Parathyroid adenoma (tissue), 2 donors: ENCODE results near the gene FAHD2A.
A peak's percentile ranks its signal among the peaks of the same experiment; 100 is the strongest.

ENCODE experiments used
- H2AFZ ChIP-seq: fragments of 300-600 bp; sonication (generic); one replicate; pipeline ENCODE4 v1.7.0; 2017; ENCODE audit warnings: antibody characterized with exemption, mild to moderate bottlenecking
- H3K27ac ChIP-seq: fragments of 300-600 bp; sonication (generic); one replicate; pipeline ENCODE4 v1.7.0; 2017
- H3K27me3 ChIP-seq: fragments of 300-600 bp; sonication (generic); one replicate; pipeline ENCODE4 v1.7.0; 2017; ENCODE audit warnings: low read length; ENCODE audit not compliant: control insufficient read depth, insufficient read depth
- H3K36me3 ChIP-seq: fragments of 300-600 bp; sonication (generic); one replicate; pipeline ENCODE4 v1.7.0; 2017; ENCODE audit warnings: low read length; ENCODE audit not compliant: control insufficient read depth, insufficient read depth
- H3K4me1 ChIP-seq: fragments of 300-600 bp; sonication (generic); one replicate; pipeline ENCODE4 v1.7.0; 2017; ENCODE audit warnings: control low read depth
- H3K4me2 ChIP-seq: fragments of 300-600 bp; sonication (generic); one replicate; pipeline ENCODE4 v1.7.0; 2017; ENCODE audit warnings: low read length
- H3K4me3 ChIP-seq: fragments of 300-600 bp; sonication (generic); one replicate; pipeline ENCODE4 v1.7.0; 2017; ENCODE audit warnings: low read depth, low read length
- H3K79me2 ChIP-seq: fragments of 300-600 bp; sonication (generic); one replicate; pipeline ENCODE4 v1.7.0; 2017; ENCODE audit warnings: control low read depth
- H3K9ac ChIP-seq: fragments of 300-600 bp; sonication (generic); one replicate; pipeline ENCODE4 v1.7.0; 2017; ENCODE audit warnings: mild to moderate bottlenecking
- H3K9me3 ChIP-seq: fragments of 300-600 bp; sonication (generic); one replicate; pipeline ENCODE4 v1.7.0; 2017; ENCODE audit warnings: low read length; ENCODE audit not compliant: control insufficient read depth
- TF ChIP-seq, protein P1 (sequence below): fragments of 300-600 bp; sonication (generic); IDR thresholded peaks from one replicate; pipeline ENCODE4 v1.7.0; 2017; ENCODE audit warnings: antibody characterized with exemption, mild to moderate bottlenecking
- donor health status: primary hyperparathyroidism.

FAHD2A gene

DNA sequence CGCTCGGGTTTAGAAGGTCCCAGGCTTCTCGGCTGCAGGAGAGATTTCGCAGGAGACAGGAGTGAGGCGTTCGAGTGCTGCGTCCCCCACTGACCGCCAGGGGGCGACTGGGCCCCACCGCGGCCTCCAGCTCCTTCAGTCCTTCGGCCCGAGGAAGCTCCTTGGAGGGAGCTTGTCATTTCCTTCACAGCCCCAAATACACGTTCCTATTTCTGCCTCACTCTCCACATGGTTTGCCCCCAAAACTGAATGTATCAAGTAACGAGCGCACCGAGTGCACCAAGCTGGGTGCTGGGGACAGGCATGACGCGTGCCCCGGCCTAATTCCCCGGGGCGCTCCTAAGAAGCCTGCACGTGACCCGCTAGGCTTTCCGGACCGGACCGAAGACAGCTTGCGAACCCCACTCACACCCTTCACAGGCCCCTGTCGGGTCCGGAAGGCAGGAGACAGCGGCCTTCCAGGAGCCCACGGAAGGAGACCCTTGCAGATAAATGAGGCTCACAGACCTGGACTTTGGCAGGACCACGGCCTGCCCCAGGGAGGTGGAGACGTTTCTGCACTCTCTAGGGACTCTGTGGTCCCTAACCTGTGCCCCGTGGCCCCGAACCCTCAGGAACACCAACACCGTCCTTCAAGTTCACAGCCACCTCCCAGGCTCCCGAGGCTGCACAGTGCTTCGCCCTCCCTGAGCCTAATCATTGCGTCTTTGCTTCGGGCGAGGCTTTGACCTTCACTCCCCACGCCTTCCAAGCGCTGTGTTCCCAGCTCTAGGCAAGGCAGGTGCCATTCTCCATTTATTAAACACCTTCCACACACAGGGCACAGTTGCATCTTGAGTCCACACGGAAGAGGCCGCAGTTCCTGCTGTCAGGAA lies 13.0 kb upstream of the FAHD2A start:
- Histone ChIP-seq H3K4me2 (no peak overlapping the region), H3K4me3 (no peak overlapping the region), H3K4me1 (no peaks in the 10 kb centered on the region)

DNA sequence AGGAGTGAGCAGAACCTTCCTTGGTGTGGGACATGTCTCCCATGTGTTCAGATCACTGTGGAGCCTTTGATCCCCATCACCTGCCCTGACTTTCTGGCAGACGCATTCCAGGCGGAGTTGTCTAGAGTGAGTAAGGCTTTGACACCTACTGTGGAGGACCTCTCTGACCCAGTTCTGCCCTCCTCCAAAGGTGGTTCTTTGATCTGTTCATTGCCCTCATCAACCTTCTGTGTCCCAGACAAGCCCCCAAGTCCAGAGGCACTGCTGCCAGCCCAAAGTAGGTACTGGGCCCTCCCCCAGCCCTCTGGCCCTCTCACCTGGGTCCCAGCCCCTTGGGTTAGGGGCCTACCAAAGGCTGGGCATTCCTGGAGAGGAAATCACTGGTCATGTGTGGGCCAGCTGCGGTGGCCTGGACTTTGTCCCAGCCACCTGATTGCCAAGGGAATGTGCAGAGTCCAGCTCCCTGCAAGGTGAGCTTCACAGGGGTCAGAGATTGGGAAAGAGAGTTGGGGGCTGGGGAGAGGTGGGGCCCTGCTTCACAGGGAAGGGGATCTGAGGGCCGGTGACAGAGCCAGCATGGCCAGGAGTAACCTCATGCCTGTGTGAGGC lies 12.1 kb upstream of the FAHD2A start:
- Histone ChIP-seq H3K4me1 (no peaks in the 10 kb centered on the region), H3K27ac (no peak overlapping the region), H3K36me3 (no peaks in the 10 kb centered on the region), H2AFZ (no peak overlapping the region), H3K9me3 (no peaks in the 10 kb centered on the region), H3K4me3 (no peak overlapping the region), H3K27me3 (no peaks in the 10 kb centered on the region), H3K79me2 (no peaks in the 10 kb centered on the region), H3K4me2 (no peak overlapping the region), H3K9ac (no peak overlapping the region)
- TF ChIP-seq, protein P1, sequence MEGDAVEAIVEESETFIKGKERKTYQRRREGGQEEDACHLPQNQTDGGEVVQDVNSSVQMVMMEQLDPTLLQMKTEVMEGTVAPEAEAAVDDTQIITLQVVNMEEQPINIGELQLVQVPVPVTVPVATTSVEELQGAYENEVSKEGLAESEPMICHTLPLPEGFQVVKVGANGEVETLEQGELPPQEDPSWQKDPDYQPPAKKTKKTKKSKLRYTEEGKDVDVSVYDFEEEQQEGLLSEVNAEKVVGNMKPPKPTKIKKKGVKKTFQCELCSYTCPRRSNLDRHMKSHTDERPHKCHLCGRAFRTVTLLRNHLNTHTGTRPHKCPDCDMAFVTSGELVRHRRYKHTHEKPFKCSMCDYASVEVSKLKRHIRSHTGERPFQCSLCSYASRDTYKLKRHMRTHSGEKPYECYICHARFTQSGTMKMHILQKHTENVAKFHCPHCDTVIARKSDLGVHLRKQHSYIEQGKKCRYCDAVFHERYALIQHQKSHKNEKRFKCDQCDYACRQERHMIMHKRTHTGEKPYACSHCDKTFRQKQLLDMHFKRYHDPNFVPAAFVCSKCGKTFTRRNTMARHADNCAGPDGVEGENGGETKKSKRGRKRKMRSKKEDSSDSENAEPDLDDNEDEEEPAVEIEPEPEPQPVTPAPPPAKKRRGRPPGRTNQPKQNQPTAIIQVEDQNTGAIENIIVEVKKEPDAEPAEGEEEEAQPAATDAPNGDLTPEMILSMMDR = no peak

More for the DNA sequence above, 13.0 kb upstream of the FAHD2A start:
- Histone ChIP-seq H2AFZ (peak overlapping the region; percentile 75), H3K9me3 (no peaks in the 10 kb centered on the region), H3K79me2 (no peaks in the 10 kb centered on the region), H3K27ac (no peak overlapping the region), H3K9ac (no peak overlapping the region), H3K27me3 (no peaks in the 10 kb centered on the region), H3K36me3 (no peaks in the 10 kb centered on the region)
- TF ChIP-seq, protein P1 = peak; percentile 90

DNA sequence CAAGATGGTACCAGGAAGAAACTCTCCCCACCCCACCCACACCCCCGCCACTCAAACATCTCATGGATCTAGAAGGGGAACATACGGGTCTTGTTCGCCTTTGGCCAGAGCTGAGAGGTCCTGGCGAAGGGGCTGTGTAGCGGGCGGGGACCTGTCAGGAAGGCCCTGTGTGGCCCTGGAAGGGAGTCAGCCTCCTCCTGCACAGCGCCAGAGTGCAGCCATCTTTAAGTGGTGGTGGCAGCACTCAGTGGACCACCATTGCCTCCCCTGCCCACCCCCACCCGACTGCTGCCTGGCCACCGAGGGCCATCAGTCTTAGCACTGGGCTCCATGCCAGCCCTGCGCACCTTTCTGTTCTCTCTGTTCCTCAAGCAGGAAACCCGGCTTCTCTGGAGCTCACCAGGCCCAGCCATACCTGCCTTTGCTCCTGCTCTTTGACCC lies 11.6 kb upstream of the FAHD2A start:
- Histone ChIP-seq H3K9me3 (no peaks in the 10 kb centered on the region), H3K4me2 (no peak overlapping the region), H3K36me3 (no peaks in the 10 kb centered on the region), H3K27ac (no peak overlapping the region), H3K27me3 (no peaks in the 10 kb centered on the region), H3K4me3 (no peak overlapping the region), H2AFZ (no peak overlapping the region), H3K79me2 (no peaks in the 10 kb centered on the region), H3K4me1 (no peaks in the 10 kb centered on the region), H3K9ac (no peak overlapping the region)
- TF ChIP-seq, protein P1 = no peak

DNA sequence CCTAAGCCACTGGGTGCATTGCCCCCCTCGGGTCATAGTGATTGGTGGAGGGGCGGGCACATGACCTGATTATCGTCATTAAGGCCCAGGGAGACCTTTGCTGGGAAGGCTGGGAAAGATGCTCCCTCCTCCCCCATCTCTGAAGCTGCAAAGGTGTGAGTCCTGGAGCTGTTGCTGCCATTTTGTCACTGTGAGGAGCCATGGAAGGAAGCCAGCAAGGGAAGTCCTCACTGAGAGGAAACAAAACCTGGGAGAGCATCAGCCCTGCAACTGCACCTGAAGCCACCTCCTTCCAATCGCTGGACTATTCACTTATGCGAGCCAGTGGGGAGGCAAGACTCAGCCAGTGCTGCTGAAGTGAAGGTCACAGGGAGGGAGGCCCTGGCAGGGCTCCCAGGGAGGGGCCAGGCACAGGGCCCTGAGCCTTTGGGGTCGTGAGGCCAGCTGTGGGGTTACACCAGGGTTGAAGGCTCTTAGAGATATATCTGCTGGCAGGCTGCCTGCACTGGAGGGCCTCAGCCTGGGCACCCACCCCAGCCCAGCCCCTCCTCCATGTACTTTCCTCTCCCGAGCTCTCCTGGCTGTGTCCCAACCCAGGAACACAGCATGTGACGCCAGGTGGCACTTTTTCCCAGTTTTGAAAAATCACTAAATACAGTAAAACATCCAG lies 10.7 kb upstream of the FAHD2A start:
- H3K27ac ChIP-seq = no peak overlapping the region
- no peaks in the 10 kb centered on the region for H3K27me3 ChIP-seq
- TF ChIP-seq, protein P1 = no peak
- no peaks in the 10 kb centered on the region for H3K4me1 ChIP-seq
- H3K9ac ChIP-seq = no peak overlapping the region
- no peak overlapping the region for H3K4me2 ChIP-seq
- no peaks in the 10 kb centered on the region for H3K36me3 ChIP-seq
- H2AFZ ChIP-seq = no peak overlapping the region
- H3K4me3 ChIP-seq = no peak overlapping the region
- H3K9me3 ChIP-seq = no peaks in the 10 kb centered on the region
- no peaks in the 10 kb centered on the region for H3K79me2 ChIP-seq
